ENCODE results near the gene HSPA1L. TPM values are rescaled to one million over a fixed set of nuclear protein-coding genes. Genes with fewer than 3 reads are reported as not detected.
"Not testable (repeated sequence)": the region's sequence is repeated elsewhere in the genome, so short reads cannot be mapped to it uniquely, and the experiment has no call there.

Gene HSPA1L
- total and polyA plus RNA-seq, 2 experiments from 2014 or later = 1.0 to 1.4 TPM

DNA sequence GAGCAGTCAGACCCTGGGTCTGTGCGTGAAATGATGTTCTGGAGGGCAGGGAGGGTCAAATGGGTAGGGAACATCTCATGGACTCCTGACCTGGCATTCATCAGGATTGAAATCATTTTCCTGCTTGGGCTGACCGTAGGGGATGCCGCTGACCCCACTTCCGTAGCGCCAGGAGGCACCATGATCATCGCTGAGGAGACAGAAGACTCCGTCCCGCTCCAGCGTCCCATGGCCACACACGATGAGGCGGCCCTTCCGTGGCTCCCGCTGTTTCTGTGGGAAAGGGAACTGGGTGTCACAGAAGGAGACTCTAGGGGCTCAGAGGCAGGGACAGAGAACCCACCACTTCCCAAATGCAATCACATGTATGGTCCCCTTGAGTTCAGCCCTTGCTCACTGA is 45.3 kb upstream of the HSPA1L start:
- Histone ChIP-seq H2AFZ (no peak overlapping the region), H3K9me3 (ENCODE audit: low read depth) (no peaks in the 10 kb centered on the region), H4K20me1 (ENCODE audit: insufficient read depth, poor library complexity, severe bottlenecking) (peaks cover 2% of the 10 kb centered on the region), H3K4me2 (peak overlapping the region; percentile 86), H3K79me2 (peaks cover 19% of the 10 kb centered on the region), H3K4me1 (ENCODE audit: insufficient read depth) (peaks cover 5% of the 10 kb centered on the region), H3K36me3 (replicated peaks; ENCODE audit: insufficient read depth, low read depth) (no peaks in the 10 kb centered on the region), H3K27ac (no peak overlapping the region), H3K9me2 (replicated peaks; ENCODE audit: insufficient read depth) (no peaks in the 10 kb centered on the region), H3K4me3 (no peak overlapping the region), H3K27me3 (no peaks in the 10 kb centered on the region)
- WGBS (ENCODE audit: low lambda C conversion rate, missing lambda C conversion rate) = 98% methylated on average over 13 of the region's 13 CpGs
- no peak for TF ChIP-seq EZH2phosphoT487 (IDR thresholded peaks at IDR 0.05; ENCODE audit: low read depth, severe bottlenecking, unreplicated experiment)
- no peak for TF ChIP-seq EZH2 (IDR thresholded peaks at IDR 0.05; ENCODE audit: borderline replicate concordance)
- TF ChIP-seq, protein P1, sequence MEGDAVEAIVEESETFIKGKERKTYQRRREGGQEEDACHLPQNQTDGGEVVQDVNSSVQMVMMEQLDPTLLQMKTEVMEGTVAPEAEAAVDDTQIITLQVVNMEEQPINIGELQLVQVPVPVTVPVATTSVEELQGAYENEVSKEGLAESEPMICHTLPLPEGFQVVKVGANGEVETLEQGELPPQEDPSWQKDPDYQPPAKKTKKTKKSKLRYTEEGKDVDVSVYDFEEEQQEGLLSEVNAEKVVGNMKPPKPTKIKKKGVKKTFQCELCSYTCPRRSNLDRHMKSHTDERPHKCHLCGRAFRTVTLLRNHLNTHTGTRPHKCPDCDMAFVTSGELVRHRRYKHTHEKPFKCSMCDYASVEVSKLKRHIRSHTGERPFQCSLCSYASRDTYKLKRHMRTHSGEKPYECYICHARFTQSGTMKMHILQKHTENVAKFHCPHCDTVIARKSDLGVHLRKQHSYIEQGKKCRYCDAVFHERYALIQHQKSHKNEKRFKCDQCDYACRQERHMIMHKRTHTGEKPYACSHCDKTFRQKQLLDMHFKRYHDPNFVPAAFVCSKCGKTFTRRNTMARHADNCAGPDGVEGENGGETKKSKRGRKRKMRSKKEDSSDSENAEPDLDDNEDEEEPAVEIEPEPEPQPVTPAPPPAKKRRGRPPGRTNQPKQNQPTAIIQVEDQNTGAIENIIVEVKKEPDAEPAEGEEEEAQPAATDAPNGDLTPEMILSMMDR (IDR thresholded peaks at IDR 0.05; ENCODE audit: poor library complexity) = no peak
- peak; percentile 2 for DNase-seq (ENCODE audit: low spot score)

DNA sequence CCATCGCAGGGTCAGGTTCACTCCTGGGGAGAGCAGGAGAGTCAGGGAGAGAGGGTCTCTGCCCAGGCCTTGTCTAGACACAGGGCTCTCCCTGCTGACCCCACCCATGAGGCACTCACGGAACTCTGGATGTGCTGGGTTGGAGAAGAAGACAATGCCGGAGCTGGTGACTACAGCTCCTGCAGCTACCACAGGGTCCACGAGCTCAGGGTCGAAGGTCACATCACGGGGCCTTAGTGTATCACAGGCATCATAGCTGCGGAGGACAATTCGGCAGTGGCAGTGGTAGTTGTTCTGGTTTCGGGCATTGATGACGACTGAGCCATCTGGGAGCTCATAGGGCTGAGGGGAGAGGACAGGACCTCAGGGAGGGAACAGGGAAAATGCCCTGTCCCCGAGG is 44.8 kb upstream of the HSPA1L start:
- Histone ChIP-seq H3K79me2 (peaks cover 19% of the 10 kb centered on the region), H3K9me2 (replicated peaks; ENCODE audit: insufficient read depth) (no peaks in the 10 kb centered on the region), H3K27me3 (no peaks in the 10 kb centered on the region), H2AFZ (no peak overlapping the region), H3K4me2 (peak overlapping the region; percentile 86), H3K9me3 (ENCODE audit: low read depth) (no peaks in the 10 kb centered on the region), H3K4me1 (ENCODE audit: insufficient read depth) (peaks cover 5% of the 10 kb centered on the region), H3K27ac (no peak overlapping the region), H3K4me3 (no peak overlapping the region), H3K36me3 (replicated peaks; ENCODE audit: insufficient read depth, low read depth) (no peaks in the 10 kb centered on the region), H4K20me1 (ENCODE audit: insufficient read depth, poor library complexity, severe bottlenecking) (peaks cover 2% of the 10 kb centered on the region)
- DNase-seq (ENCODE audit: low spot score) = peak; percentile 6
- TF ChIP-seq, protein P1 (IDR thresholded peaks at IDR 0.05; ENCODE audit: poor library complexity) = no peak
- no peak for TF ChIP-seq EZH2phosphoT487 (IDR thresholded peaks at IDR 0.05; ENCODE audit: low read depth, severe bottlenecking, unreplicated experiment)
- 83% methylated on average over 10 of the region's 11 CpGs for WGBS (ENCODE audit: low lambda C conversion rate, missing lambda C conversion rate)

DNA sequence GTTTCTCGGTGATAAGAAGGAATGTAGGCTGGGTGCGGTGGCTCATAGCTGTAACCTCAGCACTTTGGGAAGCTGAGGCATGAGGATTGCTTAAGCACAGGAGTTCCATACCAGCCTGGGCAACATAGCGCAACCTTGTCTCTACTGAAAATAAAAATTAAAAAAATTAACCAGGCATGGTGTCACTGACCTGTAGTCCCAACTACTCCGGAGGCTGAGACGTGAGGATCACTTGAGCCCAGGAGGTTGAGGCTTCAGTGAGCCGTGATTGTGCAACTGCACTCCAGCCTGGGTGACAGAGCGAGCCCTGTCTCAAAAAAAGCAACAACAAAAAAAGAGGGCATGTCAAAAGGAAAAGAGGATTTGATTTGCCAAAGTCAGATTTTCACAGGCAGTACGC is 43.6 kb upstream of the HSPA1L start:
- Histone ChIP-seq H3K4me3 (no peak overlapping the region), H3K79me2 (peaks cover 19% of the 10 kb centered on the region), H2AFZ (no peak overlapping the region), H4K20me1 (ENCODE audit: insufficient read depth, poor library complexity, severe bottlenecking) (peaks cover 2% of the 10 kb centered on the region), H3K27me3 (no peaks in the 10 kb centered on the region), H3K4me1 (ENCODE audit: insufficient read depth) (no peaks in the 10 kb centered on the region), H3K9me2 (replicated peaks; ENCODE audit: insufficient read depth) (no peaks in the 10 kb centered on the region), H3K4me2 (no peak overlapping the region), H3K9me3 (ENCODE audit: low read depth) (no peaks in the 10 kb centered on the region), H3K36me3 (replicated peaks; ENCODE audit: insufficient read depth, low read depth) (no peaks in the 10 kb centered on the region), H3K27ac (no peak overlapping the region)
- 96% methylated on average over 8 of the region's 8 CpGs for WGBS (ENCODE audit: low lambda C conversion rate, missing lambda C conversion rate)
- no peak for TF ChIP-seq EZH2phosphoT487 (IDR thresholded peaks at IDR 0.05; ENCODE audit: low read depth, severe bottlenecking, unreplicated experiment)
- no peak for TF ChIP-seq EZH2 (IDR thresholded peaks at IDR 0.05; ENCODE audit: borderline replicate concordance)
- TF ChIP-seq, protein P1 (IDR thresholded peaks at IDR 0.05; ENCODE audit: poor library complexity) = no peak
- DNase-seq (ENCODE audit: low spot score) = peak; percentile 2

DNA sequence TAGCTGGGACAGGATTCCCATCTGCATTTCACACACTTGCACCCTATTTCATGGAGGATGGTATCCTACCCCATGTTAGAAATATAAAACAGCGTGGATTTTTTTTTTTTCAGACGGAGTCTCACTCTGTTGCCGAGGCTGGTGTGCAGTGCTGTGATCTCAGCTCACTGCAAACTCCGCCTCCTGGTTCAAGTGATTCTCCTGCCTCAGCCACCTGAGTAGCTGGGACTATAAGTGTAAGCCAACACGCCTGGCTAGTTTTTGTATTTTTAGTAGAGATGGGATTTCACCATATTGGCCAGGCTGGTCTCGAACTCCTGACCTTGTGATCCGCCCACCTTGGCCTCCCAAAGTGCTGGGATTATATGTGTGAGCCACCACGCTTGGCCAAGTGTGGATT is 42.7 kb upstream of the HSPA1L start:
- H2AFZ ChIP-seq; H3K27ac ChIP-seq; H3K9me2 ChIP-seq (replicated peaks; ENCODE audit: insufficient read depth); H3K4me1 ChIP-seq (ENCODE audit: insufficient read depth); H3K9me3 ChIP-seq (ENCODE audit: low read depth); H4K20me1 ChIP-seq (ENCODE audit: insufficient read depth, poor library complexity, severe bottlenecking); H3K4me3 ChIP-seq; DNase-seq (ENCODE audit: low spot score); H3K36me3 ChIP-seq (replicated peaks; ENCODE audit: insufficient read depth, low read depth); H3K4me2 ChIP-seq; H3K27me3 ChIP-seq: not testable (repeated sequence)
- 96% methylated on average over 8 of the region's 8 CpGs for WGBS (ENCODE audit: low lambda C conversion rate, missing lambda C conversion rate)
- H3K79me2 ChIP-seq = peaks cover 19% of the 10 kb centered on the region

DNA sequence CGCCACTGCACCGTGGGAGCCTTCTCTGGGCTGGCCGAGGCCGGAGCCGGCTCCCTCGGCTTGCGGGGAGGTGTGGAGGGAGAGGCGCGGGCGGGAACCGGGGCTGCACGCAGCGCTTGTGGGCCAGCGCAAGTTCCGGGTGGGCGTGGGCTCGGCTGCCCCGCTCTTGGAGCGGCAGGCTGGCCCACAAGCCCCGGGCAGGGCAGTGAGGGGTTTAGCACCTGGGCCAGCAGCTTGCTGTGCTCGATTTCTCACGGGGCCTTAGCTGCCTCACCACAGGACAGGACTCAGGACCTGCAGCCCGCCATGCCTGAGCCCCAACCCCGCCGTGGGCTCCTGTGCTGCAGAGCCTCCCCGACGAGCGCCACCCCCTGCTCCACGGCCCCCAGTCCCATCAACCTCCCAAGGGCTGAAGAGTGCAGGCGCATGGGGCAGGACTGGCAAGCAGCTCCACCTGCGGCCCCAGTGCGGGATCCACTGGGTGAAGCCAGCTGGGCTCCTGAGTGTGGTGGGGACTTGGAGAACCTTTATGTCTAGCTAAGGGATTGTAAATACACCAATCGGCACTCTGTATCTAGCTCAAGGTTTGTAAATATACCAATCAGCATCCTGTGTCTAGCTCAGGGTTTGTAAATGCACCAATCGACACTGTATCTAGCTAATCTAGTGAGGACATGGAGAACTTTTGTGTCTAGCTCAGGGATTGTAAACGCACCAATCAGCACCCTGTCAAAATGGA is 37.1 kb upstream of the HSPA1L start:
- H3K79me2 ChIP-seq; H4K20me1 ChIP-seq (ENCODE audit: insufficient read depth, poor library complexity, severe bottlenecking); H2AFZ ChIP-seq; H3K9me3 ChIP-seq (ENCODE audit: low read depth); H3K9me2 ChIP-seq (replicated peaks; ENCODE audit: insufficient read depth); H3K36me3 ChIP-seq (replicated peaks; ENCODE audit: insufficient read depth, low read depth); H3K4me3 ChIP-seq; H3K27me3 ChIP-seq; DNase-seq (ENCODE audit: low spot score); H3K4me1 ChIP-seq (ENCODE audit: insufficient read depth): not testable (repeated sequence)
- H3K4me2 ChIP-seq = peak overlapping the region; percentile 35
- peak overlapping the region; percentile 96 for H3K27ac ChIP-seq
- WGBS (ENCODE audit: low lambda C conversion rate, missing lambda C conversion rate) = 74% methylated on average over 22 of the region's 35 CpGs
